Stimulated activated naive CD4-positive, alpha-beta T cell (primary cell): ENCODE results near the gene RNU1-2.
A peak's percentile ranks its signal among the peaks of the same experiment; 100 is the strongest.
"Not testable (repeated sequence)": the region's sequence is repeated elsewhere in the genome, so short reads cannot be mapped to it uniquely, and the experiment has no call there.

ENCODE experiments used
- DNase-seq, 6 experiments: peaks; one replicate each; lab custom pipeline; 2025; lab: John Stamatoyannopoulos, UW

The RNU1-2 gene

DNA sequence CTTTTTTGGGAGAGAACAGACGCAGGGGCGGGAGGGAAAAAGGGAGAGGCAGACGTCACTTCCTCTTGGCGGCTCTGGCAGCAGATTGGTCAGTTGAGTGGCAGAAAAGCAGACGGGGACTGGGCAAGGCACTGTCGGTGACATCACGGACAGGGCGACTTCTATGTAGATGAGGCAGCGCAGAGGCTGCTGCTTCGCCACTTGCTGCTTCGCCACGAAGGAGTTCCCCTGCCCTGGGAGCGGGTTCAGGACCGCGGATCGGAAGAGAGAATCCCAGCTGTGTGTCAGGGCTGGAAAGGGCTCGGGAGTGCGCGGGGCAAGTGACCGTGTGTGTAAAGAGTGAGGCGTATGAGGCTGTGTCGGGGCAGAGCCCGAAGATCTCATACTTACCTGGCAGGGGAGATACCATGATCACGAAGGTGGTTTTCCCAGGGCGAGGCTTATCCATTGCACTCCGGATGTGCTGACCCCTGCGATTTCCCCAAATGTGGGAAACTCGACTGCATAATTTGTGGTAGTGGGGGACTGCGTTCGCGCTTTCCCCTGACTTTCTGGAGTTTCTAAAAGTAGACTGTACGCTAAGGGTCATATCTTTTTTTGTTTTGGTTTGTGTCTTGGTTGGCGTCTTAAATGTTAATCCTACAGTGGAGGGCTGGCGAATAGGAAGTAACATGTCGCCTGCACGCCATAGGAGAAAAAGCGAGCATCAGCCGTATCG lies at the start of gene RNU1-2:
Gene RNU1-2, plus strand, starts transcription at position 383 of the 718 bp plus-strand sequence.
- peak; percentile 56 to 88 (median 84) for DNase-seq

DNA sequence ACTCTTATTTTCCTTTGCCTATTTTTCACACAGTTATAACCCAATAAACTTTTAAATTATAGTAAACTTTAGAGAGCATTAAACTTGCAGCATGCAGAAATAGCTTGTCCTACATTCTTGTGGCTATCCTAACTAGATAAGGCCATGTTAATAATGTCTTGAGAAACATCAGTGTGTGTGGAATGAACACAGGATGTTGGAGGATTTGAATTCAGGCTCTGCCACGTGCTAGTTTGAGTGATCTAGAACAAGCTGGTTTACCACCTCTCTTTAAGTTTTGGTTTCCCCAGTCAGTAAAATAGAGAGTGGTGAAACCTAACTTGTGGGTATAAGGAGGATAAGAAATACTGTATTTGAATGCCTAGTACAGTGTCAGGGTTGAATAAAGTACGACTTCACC lies 39.6 kb upstream of the RNU1-2 start:
- DNase-seq, result not testable (repeated sequence)

DNA sequence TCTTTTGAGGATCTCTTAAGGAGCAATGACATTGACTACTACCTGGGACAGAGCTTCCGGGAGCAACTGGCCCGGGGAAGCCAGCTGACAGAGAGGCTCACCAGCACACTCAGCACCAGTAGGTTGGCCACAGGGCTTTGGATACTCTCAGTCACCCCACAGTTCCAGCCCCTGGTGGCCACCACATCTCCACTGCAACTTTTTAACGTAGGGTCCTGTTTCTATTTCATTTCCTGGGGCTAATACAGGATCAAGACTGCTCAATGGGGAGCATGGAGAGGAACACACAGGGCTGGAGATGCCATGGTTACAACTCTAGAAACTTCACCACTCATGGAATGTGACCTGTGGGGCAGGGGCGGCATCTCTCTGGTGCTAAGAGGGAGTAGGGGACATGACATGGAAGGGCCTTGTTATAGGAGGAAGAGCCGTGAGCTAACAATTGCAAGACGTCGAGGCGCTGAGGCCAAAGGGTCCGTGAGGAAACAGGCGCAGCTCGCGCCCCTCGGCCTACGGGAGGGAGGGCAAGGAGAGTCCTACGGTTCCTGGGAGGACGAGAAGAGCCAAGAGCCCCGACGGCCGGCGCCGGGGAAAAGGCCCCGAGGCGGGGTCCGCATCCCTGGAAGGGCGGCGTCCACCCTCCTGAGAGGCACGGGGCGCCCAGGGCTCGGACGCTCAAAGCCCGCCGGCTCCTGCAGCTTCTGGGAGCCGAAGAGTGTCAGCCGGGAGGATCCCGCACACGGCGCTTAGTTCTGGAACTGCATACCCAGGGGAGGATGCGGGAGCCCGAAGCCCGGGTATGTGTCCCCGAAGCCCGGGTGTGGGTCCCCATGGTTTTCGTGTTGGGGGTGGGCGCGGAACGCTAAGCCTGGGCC lies 36.4 kb upstream of the RNU1-2 start:
- DNase-seq, result not testable (repeated sequence)

DNA sequence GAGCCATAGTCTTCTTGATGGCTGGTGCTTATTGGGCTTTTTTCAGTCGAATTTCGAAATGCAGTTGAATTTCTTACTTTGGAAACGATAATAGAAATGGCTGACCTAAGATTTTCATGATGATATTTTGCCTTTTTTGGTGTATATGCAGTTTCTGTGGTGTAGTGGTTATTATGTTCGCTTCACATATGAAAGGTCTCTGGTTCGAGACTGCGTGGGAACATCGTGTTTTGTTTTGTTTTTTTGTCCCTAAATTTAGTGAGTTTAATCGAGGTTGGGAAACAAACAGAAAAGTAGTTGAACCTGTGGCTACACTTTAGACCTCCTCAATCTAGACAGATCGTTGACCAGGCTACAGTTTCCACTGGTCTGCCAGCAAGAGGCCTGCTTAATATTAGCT lies 35.7 kb upstream of the RNU1-2 start:
- DNase-seq, result not testable (repeated sequence)

DNA sequence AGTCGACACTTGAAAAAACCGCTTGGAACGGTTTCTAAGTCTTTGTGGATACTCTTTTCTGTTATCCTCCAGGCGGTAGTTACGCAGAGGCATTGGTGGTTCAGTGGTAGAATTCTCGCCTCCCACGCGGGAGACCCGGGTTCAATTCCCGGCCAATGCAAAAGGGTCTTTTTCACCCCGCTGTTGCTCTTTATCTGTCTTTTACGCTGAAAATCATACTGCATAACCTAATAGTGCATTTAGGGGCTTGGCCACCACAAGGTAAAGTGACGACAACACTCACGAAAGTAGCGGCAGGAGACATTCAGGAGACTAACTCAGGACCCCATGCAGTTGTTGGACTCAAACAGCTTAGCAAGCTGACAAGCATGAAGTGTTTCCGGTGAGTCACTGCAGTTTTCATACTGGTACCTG lies 33.9 kb upstream of the RNU1-2 start:
- not testable (repeated sequence) for DNase-seq

DNA sequence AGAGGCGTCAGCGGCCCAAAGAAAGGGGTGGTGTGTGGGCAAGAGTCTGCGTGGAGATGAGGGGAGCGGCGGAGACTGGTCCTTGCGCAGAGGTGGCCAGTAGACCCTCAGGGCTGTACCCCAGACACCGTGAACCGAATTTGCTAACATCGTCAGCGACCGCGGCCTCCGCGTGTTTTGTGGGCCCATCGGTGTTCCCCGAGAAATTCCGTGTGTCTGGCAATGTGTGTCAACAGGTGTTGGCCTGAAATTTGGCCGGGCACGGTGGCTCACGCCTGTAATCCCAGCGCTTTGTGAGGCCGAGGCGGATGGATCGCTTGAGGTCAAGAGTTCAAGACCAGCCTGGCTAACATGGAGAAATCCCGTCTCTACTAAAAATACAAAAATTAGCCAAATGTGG lies 33.4 kb upstream of the RNU1-2 start:
- DNase-seq, result not testable (repeated sequence)

DNA sequence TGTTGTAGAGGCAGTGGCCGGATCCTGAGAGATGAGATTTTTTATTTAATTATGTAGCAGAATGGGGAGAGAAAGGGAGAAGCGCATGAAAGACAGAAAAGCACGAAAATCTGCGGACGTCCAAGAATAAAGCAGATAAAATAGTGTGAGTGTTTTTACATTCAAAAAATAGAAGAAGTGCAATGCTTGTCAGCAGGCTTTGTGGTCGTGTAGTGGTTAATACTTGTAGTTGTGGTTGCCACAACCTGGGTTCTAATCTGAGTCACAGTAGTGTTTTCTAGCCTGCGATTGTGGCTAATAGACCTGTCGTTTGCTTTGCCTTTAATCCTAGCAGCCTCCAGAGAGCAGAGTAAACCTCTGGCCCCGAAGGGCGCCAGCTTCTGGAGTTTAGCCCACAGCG lies 32.8 kb upstream of the RNU1-2 start:
- DNase-seq, result not testable (repeated sequence)

DNA sequence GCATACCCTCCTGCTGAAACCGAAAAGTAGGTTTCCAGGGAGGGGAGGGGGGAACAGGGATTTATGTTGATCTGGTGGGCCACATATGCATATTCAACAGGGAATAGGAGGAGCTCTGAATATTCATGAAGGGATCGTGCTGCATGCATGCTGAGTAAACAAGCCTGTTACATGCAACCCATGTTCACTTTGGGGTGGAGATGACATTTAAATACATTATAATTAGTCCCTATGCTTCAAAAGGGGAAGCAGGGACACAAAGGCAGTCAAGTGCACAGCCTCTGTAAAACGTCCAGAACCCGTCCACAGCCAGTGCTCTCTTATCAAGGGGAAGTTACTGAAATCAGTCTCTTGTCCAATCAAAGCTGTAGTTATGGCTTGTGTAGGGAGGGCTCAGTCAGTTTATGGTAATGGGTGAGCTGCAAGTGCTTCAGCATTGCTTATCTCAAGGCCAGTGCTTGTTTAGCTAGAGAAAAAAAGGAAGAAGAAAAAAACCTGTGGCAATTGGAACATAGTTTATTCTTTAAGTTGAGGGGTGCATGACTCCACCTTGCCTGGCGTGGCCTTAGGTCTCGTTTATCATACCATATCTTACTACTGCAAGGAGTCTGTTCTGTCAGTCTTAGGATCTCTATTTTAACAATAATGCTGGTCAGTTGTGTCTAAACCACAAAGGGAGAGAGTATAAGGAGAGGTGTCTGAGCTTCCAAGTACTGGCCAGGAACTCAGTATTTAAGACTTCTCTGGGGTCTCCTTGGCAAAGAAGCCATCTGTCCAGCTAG lies 28.7 kb upstream of the RNU1-2 start:
- DNase-seq, result not testable (repeated sequence)

DNA sequence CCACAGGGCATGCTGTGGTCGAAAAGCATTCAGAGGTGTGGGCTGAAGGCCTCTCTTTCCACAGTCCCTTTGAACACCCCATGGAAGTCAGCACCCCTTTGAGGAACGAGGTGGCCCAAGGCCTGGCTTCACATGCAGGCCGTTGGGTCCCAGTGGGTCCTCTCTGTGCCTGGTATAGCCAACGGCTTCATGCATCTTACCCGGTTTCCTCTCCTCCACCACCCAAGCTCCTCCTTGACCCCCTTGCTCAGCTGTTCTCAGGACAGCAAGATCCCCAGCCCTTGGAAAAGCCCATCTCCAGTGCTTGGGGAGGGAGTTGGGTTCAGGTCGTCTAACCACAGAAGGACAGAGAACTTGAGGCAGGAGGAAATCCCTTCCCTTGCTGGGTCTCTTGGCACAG lies 27.0 kb upstream of the RNU1-2 start:
- not testable (repeated sequence) for DNase-seq

DNA sequence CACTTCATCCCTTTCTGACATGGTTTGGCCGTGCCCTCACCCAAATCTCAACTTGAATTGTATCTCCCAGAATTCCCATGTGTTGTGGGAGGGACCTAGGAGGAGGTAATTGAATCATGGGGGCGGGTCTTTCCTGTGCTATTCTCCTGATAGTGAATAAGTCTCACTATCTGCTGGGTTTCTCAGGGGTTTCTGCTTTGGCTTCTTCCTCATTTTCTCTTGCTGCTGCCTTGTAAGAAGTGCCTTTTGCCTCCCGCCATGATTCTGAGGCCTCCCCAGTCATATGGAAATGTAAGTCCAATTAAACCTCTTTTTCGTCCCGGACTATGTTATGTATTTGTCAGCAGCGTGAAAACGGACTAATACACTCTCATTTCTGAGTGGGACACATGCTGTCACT lies 25.8 kb upstream of the RNU1-2 start:
- DNase-seq, result not testable (repeated sequence)

DNA sequence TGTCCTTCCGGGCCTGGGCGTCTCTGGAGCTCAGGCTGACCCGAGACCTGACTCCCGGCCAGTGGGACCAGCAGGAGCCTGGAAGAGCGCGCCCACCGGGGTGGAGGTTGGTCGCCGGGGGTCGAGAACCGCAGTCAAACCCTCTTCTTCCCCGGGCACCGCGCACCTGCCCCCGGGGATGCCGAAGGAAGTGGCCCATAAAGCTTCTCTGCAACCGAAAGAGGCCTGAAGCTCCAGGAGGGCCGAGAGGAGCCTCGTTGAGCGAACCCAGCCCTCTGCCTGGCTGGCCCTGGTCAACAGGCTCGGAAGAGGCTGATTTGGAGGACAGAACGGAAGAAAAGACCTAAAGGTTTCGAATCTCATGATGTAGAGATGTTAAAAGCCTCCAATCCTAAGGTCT lies 24.6 kb upstream of the RNU1-2 start:
- not testable (repeated sequence) for DNase-seq

DNA sequence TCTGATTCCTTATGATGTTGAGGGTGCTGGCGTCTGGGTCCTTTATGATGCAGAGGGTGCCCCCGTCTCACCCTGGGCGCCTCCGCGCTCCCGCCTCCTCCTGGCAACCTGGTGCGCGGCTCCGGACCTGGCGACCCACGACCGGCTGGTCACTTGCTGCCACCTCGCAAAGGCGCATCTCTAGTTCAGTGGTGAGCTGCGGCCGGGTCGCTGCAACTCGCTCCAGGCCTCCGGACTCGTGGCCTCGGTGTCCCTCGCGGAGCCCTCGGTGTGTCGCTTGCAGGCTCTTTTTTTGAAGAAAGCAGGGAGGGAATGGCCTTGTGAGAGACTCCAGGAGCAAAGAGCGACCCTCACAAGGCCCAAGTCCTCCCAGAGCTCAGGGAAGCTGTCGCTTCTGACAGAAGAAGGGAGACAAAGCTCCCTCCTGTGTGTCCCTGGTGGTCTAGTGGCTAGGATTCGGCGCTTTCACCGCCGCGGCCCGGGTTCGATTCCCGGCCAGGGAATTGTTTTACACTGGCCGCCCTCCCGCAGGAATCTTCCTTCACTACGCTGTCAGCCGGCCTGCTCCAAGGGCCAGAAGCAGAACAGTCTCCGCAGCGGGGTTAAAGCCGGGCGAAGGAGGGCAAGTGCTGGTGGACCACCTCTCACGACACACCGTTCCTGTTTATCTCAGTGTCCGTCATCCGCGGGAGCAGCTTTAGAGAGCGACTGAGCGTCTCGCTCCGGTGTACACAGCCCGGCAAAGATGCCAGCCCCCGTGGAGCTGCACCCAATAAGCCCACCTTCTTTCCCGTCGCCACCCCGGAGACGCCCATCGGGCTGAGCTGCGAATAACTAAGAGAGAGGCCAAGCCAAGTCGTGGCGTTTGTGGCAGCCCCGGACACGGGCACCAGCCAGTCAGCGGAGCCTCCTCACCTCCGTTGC lies 23.4 kb upstream of the RNU1-2 start:
- DNase-seq, result peak in 5 of 6 experiments; percentile 16 to 44 (median 27)

DNA sequence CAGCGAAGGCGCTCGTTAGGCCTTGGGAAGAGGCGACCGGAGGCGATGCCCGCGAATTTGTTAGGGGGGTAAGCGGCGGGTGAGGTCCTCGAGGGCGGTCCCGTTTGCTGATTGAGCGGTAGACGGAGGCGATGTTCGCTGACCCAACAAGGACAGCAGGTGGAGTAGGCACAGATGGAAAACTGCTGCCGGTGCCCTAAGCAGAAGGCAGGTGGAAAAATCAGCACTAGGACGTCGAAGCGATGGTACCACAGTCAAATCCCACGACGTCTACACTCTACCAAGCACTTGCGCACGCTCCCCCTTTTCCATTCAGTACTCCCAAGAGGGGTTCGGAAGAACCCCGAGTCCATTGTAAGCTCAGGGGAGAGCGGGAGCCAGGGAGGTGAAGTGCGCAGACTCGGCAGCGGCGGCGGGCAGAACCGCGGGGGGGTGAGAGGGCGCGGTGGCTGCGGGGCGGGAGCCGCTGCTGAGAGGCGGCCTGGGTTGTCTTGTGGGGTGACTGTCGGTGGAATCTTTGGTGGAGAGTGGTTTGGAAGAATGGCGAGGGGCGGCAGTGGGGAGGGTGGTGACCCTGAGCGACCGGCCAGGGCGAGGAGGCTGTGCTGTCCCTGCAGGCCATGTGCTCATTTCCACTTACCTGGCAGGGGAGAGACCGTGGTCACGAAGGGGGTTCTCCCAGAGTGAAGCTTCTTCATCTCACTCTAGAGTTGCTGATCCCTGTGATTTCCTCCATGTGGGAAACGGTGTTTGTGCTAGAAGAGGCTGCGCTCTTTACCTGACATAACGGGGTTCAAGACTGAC lies 22.5 kb upstream of the RNU1-2 start:
- peak in 5 of 6 experiments; percentile 22 to 42 (median 33) for DNase-seq

DNA sequence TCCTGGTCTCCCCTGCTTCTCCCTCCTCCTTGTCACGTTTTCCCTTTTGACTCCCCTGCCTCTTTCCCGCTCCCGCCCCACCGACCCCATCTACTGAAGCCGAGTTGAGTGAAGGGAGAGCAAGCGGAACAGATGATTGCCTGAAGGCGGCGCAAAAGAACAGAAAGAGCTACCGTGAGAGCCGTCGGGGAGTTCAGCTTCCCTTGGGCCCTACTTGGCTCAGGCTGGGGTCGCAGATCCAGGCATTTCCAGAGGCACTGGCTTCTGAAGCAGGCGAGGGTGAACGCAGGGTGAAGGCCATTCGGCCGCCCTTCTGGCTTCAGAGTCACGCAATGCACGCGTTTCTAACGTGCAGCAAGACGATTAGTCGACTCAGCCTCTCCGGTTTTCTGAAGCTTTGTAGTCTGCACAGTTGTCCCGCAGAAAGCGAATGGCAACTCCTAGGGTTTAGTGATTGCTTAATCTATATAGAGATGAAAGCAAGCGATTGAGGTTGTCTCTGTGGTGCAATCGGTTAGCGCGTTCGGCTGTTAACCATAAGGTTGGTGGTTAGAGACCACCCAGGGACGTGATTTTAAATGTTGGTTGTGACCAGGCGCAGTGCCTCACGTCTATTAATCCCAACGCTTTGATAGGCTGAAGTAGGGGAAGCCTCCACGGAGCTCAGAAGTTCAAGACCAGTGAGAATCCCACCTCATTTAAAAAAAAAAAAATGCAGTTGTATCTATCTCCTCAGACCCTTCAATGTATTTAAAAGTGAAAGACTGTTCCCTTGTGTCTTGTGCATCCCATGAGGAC lies 20.6 kb upstream of the RNU1-2 start:
- DNase-seq, result not testable (repeated sequence)

DNA sequence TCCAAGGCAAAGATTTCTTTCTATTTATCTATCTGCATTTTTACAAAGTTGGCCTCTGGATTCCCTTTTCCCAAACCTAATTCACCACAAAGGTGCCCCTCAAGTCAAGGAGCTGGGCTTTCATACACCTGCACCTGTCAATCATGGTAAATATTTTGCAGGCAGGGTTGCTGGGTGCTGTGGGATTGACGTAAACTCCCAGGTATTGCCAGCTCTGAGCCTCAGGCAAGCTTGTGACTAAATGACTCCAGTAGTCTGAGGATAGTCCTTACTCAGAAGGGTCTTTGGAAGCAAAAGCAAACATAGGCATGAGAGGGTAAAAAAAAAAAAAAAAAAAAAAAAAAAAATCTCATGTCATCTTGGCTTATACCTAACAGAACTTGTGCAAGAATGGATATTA lies 14.0 kb upstream of the RNU1-2 start:
- DNase-seq, result not testable (repeated sequence)

DNA sequence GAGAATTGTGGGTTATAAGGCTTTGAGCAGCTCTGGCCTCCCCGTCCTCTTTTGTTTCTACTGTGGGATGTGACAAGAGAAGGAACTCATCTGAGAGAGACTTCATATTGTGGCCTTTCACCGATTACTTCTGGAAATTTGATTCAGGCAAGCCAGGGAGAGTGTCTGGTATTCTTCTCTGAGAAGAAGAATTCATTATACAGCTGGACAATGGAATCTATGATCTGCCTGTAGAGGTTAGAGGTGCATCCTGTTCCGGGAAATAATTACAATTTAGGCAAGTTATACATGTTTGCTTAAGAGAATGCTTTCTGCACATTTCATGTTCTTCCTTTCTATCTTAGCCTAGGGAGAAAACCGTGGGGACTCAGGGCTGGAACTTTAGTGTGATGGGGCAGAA lies 12.8 kb upstream of the RNU1-2 start:
- no peak for DNase-seq

DNA sequence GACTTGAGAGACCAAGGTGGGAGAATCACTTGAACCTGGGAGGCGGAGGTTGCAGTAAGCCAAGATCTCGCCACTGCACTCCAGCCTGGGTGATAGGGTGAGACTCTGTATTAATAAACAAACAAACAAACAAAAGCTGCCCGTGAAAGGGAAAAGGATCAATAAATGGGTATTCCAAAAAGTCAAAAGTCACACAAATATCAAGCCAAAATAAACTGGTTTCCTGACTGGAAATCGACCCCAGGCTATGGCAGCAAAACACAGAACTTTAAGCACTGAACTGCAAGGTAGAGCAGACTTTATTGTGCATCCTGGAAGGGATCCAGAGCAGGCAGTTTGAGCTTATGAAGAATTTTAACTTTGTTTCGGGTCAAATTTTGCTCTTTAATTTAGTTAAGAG lies 11.3 kb upstream of the RNU1-2 start:
- DNase-seq, result not testable (repeated sequence)

DNA sequence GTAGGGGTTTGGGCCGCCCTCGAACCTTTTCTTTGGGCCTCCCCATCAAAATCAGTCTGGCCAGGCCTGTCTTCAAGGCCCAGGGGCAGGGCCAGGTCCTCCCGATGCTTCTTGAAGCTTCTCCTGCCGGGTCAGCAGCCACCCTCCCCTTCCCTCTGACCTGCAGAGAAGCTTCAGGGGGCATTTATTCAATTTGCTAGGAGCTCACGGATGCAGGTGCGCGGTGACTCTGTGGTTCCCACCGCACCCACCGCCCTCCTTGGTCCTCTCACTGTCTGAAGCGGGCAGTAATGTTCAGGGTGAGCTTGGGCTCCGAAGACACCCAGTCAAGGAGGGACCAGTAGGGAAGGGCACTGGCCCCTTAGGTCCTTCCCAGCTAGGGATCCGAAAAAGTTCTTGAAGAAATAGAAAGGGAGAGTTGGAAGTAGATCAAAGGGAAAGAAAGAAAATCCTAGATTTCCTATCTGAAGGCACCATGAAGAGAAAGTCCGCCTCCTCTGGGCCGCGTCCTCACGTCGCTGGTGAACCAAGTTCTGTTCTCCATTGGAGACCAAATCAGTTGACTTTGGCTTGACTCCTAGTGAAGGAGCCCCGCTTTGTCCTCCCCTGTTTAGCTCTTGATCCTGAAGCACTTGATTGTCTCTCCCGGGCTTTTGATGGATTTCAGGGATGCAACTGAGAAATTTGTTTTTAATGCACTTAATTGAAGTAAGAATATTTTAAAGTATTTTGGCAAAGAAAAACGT lies 8.7 kb upstream of the RNU1-2 start:
- no peak for DNase-seq
